22Rv1 (cell line): Measurements from ENCODE around the gene MARF1.

Source experiments
- H3K27ac ChIP-seq: fragments of 450-650 bp; 2 replicates; pipeline ENCODE4 v1.5.1; 2017
- CTCF ChIP-seq: fragments of 450-650 bp; IDR thresholded peaks from 2 replicates; pipeline ENCODE4 v1.5.1; 2017; ENCODE audit warnings: mild to moderate bottlenecking
- ZFX ChIP-seq: fragments of 450-650 bp; IDR thresholded peaks from 2 replicates; pipeline ENCODE4 v1.6.1; 2017; ENCODE audit warnings: antibody characterized with exemption, borderline replicate concordance

MARF1 gene

GRCh38 chr16:15644267-15644961, 1.5 kb upstream of the MARF1 start:
- TF ChIP-seq ZFX (no peak), CTCF (no peak)
- H3K27ac ChIP-seq = peak overlapping the region; percentile 88

- no peak for TF ChIP-seq ZFX
- TF ChIP-seq CTCF = no peak
- peak overlapping the region; percentile 88 for H3K27ac ChIP-seq
Observed at GRCh38 chr16:15643946-15644250, 944 bp upstream of the MARF1 start.

- H3K27ac ChIP-seq = peak overlapping the region; percentile 88
- TF ChIP-seq CTCF (no peak), ZFX (no peak)
Observed at GRCh38 chr16:15642557-15643047, 352 bp downstream of the MARF1 start.

- peak overlapping the region; percentile 88 for H3K27ac ChIP-seq
Observed at GRCh38 chr16:15641753-15642556, 999 bp downstream of the MARF1 start.

GRCh38 chr16:15640966-15641365, 2.0 kb downstream of the MARF1 start:
- no peak overlapping the region for H3K27ac ChIP-seq

More at GRCh38 chr16:15641753-15642556, 999 bp downstream of the MARF1 start:
- TF ChIP-seq ZFX = no peak
- TF ChIP-seq CTCF = no peak

GRCh38 chr16:15639061-15639568, 3.8 kb downstream of the MARF1 start:
- TF ChIP-seq CTCF (no peak), ZFX (no peak)
- no peak overlapping the region for H3K27ac ChIP-seq

More at GRCh38 chr16:15640966-15641365, 2.0 kb downstream of the MARF1 start:
- TF ChIP-seq ZFX = no peak
- no peak for TF ChIP-seq CTCF

- TF ChIP-seq CTCF = no peak
- no peak for TF ChIP-seq ZFX
- H3K27ac ChIP-seq = no peak overlapping the region
Observed at GRCh38 chr16:15636392-15636873, 6.5 kb downstream of the MARF1 start.
